H1 (cell line): ENCODE measurements around the gene GFM1. TPM values are rescaled to one million over a fixed set of nuclear protein-coding genes. Genes with fewer than 3 reads are reported as not detected.

Experiments
- ASH2L ChIP-seq: fragments of 200-600, 300-600 bp; sonication (generic); IDR thresholded peaks from one replicate; pipeline ENCODE4 v1.7.1; 2017; ENCODE audit warnings: low read length
- CBX8 ChIP-seq: fragments of 300-800, 300-1000 bp; sonication (generic); IDR thresholded peaks from 2 replicates; pipeline ENCODE4 v1.7.1; 2016; ENCODE audit warnings: low read depth, low read length, borderline replicate concordance
- RXRA ChIP-seq: IDR thresholded peaks from 2 replicates; pipeline ENCODE4 v1.6.1; 2011; ENCODE audit warnings: low read depth, mild to moderate bottlenecking, low read length, moderate library complexity; ENCODE audit not compliant: insufficient read depth
- SAP30 ChIP-seq: fragments of 300-600 bp; sonication (generic); IDR thresholded peaks from 2 replicates; pipeline ENCODE4 v1.7.1; 2012; ENCODE audit warnings: low read length, moderate library complexity, mild to moderate bottlenecking, inconsistent platforms; ENCODE audit not compliant: insufficient read depth, insufficient replicate concordance
- polyA plus RNA-seq, 7 experiments: library from polyadenylated mRNA; depleted of rRNA in 3 of 7; stranded (reverse) in 5 of 7; unstranded in 2 of 7; fragments of >200 nt in 5 of 7; fragments of 200-250 nt in 2 of 7; gene quantifications; 1 replicate in 5 of 7; 2 replicates in 1 of 7; 4 replicates in 1 of 7; pipeline versions ENCODE4 v1.2.1 to v1.2.3, GENCODE V29; 2011 to 2013; ENCODE audit warnings: missing spikeins in 2 of 7, mixed read lengths in 2 of 7
- total RNA-seq: library from RNA; stranded (reverse); fragmentation: NEBNext Ultra II Directional; extraction: Animal tissue kit (Norgen Biotek cat#: 25700); gene quantifications from 2 replicates; pipeline ENCODE4 v1.2.1, GENCODE V29; 2021

Gene GFM1
- total and polyA plus RNA-seq, 2 of the 8 experiments (the other 6 are each of a cell fraction or from before 2014, with no cell fraction given), result 10.9 to 45.3 TPM

- TF ChIP-seq CBX8, result no peak
- TF ChIP-seq SAP30, result no peak
- TF ChIP-seq ASH2L, result no peak
- TF ChIP-seq RXRA, result no peak
These were observed 6.9 kb downstream of the GFM1 start (continued) for GRCh38 chr3:158651192-158651591.
